ENCODE measurements around the gene CNBD2.
"Not testable (repeated sequence)": the region's sequence is repeated elsewhere in the genome, so short reads cannot be mapped to it uniquely, and the experiment has no call there.

Gene CNBD2

GRCh38 chr20:35974256-35974655, 5.9 kb downstream of the CNBD2 start:
- no peak for DNase-seq

- no peak for DNase-seq
These were observed 7.4 kb downstream of the CNBD2 start for GRCh38 chr20:35975576-35976373.

GRCh38 chr20:35978041-35978513, 9.7 kb downstream of the CNBD2 start:
- no peak for DNase-seq

- DNase-seq = no peak
These were observed 11.2 kb downstream of the CNBD2 start for GRCh38 chr20:35979544-35979943.

- no peak for DNase-seq
These were observed 13.6 kb downstream of the CNBD2 start for GRCh38 chr20:35981969-35982368.

- no peak for DNase-seq
These were observed 16.0 kb downstream of the CNBD2 start for GRCh38 chr20:35984382-35984781.

- no peak for DNase-seq
These were observed 17.4 kb downstream of the CNBD2 start for GRCh38 chr20:35985806-35986205.

GRCh38 chr20:35988910-35989463, 20.6 kb downstream of the CNBD2 start:
- DNase-seq = no peak

GRCh38 chr20:35991142-35991771, 22.9 kb downstream of the CNBD2 start:
- peak in 2 of 58 donors; percentile 3 for DNase-seq

- DNase-seq = peak in 40 of 58 donors; percentile 0 to 73 (median 10)
These were observed 24.4 kb downstream of the CNBD2 start for GRCh38 chr20:35992713-35993335.

- peak in 56 of 58 donors; percentile 1 to 81 (median 44) for DNase-seq
These were observed 26.6 kb downstream of the CNBD2 start for GRCh38 chr20:35994994-35995453.

GRCh38 chr20:35996492-35996891, 28.1 kb downstream of the CNBD2 start:
- DNase-seq = not testable (repeated sequence)

- not testable (repeated sequence) for DNase-seq
These were observed 32.9 kb downstream of the CNBD2 start for GRCh38 chr20:36001331-36001730.

- DNase-seq = no peak
These were observed 34.5 kb downstream of the CNBD2 start for GRCh38 chr20:36002855-36003254.

- DNase-seq = no peak
These were observed 35.7 kb downstream of the CNBD2 start for GRCh38 chr20:36004045-36004444.

GRCh38 chr20:36008461-36009035, 40.2 kb downstream of the CNBD2 start:
- DNase-seq = no peak

GRCh38 chr20:36010076-36010475, 41.7 kb downstream of the CNBD2 start:
- no peak for DNase-seq

GRCh38 chr20:36010825-36011224, 42.4 kb downstream of the CNBD2 start:
- DNase-seq = no peak

GRCh38 chr20:36015806-36016403, 47.5 kb downstream of the CNBD2 start:
- no peak for DNase-seq

- no peak for DNase-seq
These were observed 48.9 kb downstream of the CNBD2 start for GRCh38 chr20:36017048-36017951.

All from anterior cingulate cortex (tissue), 58 donors.